ENCODE measurements around the gene SUMF2. TPM values are rescaled to one million over a fixed set of nuclear protein-coding genes. Genes with fewer than 3 reads are reported as not detected.
"Not testable (repeated sequence)": the region's sequence is repeated elsewhere in the genome, so short reads cannot be mapped to it uniquely, and the experiment has no call there.

SUMF2 gene
- 100 to 1,000 TPM in 1 of 2 donors, 10 to 100 TPM in 1; 90.7 to 103 TPM for total RNA-seq

DNA sequence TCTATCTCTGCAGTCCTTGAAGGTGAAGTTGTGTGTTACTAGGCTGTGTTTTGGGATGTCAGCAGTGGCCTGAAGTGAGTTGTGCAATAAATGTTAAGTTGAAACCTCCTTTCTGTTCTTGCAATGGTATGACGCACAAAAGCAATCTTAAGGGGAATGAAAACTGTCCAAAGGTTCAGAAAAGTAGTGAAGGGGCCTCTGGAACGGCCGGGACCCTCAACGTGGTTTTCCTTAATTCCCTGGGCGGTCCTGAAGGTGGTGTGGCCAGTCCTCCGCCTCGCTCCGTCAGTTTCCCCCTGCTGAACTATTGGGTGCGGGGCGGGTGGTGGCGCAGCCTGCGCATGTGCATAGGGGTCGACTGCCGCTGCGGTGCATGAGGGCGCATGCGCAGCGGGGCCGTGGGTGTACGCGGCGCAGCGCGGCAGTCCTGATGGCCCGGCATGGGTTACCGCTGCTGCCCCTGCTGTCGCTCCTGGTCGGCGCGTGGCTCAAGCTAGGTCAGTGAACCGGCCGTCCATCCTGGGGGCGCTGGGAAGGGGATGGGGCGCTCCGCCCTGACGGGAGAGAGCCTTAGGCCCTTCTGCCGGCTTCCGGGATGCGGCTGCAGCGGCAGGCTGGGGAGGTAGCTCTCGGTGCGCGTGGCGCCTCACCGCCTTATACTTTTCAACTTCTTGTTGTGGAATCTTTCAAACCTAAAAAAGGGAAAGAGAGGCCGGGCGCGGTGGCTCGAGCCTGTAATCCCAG lies at the start of gene SUMF2:
Gene SUMF2 (plus strand): TSS at position 405 of the 744 bp plus-strand sequence. CDS start 26 bp downstream, at position 431.
- H3K9ac ChIP-seq (ENCODE audit: low read depth in 2 of 2, low read length in 2 of 2): peak within 1 kb of the TSS; percentile 86 to 90
- no peaks in the 10 kb centered on the region for H3K9me3 ChIP-seq
- H3K36me3 ChIP-seq: peaks cover 4% of the 10 kb centered on the region
- intact Hi-C loops (cut with DNase I): no loop called here
- H3K27ac ChIP-seq: peak within 1 kb of the TSS; percentile 89
- TF ChIP-seq, protein P1, sequence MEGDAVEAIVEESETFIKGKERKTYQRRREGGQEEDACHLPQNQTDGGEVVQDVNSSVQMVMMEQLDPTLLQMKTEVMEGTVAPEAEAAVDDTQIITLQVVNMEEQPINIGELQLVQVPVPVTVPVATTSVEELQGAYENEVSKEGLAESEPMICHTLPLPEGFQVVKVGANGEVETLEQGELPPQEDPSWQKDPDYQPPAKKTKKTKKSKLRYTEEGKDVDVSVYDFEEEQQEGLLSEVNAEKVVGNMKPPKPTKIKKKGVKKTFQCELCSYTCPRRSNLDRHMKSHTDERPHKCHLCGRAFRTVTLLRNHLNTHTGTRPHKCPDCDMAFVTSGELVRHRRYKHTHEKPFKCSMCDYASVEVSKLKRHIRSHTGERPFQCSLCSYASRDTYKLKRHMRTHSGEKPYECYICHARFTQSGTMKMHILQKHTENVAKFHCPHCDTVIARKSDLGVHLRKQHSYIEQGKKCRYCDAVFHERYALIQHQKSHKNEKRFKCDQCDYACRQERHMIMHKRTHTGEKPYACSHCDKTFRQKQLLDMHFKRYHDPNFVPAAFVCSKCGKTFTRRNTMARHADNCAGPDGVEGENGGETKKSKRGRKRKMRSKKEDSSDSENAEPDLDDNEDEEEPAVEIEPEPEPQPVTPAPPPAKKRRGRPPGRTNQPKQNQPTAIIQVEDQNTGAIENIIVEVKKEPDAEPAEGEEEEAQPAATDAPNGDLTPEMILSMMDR (IDR thresholded peaks at IDR 0.05): no peak
- peak; percentile 93 for DNase-seq
- H3K4me1 ChIP-seq: no peaks in the 10 kb centered on the region
- no peaks in the 10 kb centered on the region for H3K27me3 ChIP-seq
- peak within 1 kb of the TSS; percentile 57 for H3K4me3 ChIP-seq

DNA sequence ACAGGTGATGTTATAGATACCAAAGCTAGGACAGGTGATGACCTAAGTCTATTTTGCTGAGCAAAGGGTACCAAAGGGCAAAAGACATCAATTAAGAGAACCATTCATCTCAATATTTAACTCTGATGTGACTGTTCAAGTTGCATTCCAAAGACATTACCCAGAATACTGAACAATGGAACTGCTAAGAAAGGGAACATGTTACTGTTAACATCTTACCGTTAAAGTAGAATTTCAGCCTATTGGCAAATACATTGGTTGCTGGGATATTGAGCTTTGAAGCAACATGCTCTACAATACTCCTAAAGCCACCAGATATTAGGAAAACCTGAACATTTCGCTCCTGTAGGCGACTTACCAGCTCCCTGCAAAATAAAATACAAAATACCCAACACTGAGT lies 47.1 kb upstream of the SUMF2 start:
- intact Hi-C loops (cut with DNase I); H3K9ac ChIP-seq (ENCODE audit: low read depth in 2 of 2, low read length in 2 of 2); H3K27me3 ChIP-seq; H3K4me3 ChIP-seq; H3K36me3 ChIP-seq; H3K27ac ChIP-seq; DNase-seq; H3K9me3 ChIP-seq; H3K4me1 ChIP-seq: not testable (repeated sequence)

DNA sequence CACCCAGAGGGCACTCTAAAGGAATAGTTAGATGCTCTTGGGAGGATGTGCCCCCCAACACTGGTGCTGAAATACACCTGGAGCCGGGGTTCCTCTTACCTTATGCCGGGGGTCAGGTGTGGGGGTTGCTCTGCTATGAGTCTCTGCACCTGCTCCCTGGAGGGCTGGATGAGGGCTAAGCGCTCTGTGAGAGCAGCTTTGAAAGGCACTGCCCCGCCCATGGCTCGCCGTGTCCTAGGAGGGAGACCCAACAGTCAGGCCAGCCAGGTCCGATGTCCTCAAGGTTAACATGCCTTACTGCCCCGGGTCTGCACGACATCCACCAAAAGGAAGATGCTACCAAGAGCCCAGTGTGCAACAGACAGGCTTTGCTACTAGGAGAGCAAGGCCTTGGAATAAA lies 44.6 kb upstream of the SUMF2 start:
- Histone ChIP-seq H3K36me3 (no peaks in the 10 kb centered on the region), H3K4me3 (no peak overlapping the region), H3K4me1 (no peaks in the 10 kb centered on the region), H3K27ac (no peak overlapping the region), H3K27me3 (no peaks in the 10 kb centered on the region), H3K9ac (ENCODE audit: low read depth in 2 of 2, low read length in 2 of 2) (no peak overlapping the region), H3K9me3 (no peaks in the 10 kb centered on the region)
- peak; percentile 20 for DNase-seq
- intact Hi-C loops (cut with DNase I): no loop called here
- TF ChIP-seq, protein P1 (IDR thresholded peaks at IDR 0.05): no peak

DNA sequence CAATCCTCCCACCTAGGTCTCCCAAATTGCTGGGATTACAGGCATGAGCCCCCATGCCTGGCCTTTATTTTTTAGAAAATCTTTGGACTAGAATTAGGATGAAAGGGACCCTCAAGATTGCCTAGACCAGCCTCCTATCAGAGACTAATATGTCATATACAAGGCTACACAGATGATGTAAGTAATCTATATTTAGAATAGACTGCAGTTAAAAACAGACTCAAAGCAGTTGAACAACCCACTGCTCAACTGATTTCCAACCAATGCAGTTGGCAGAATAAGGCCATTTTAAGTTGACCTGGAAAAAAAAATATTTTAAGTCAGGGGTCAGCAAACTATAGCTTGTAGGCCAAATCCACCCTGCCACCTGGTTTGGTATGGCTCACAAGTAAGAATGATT lies 40.6 kb upstream of the SUMF2 start:
- Histone ChIP-seq H3K4me1 (no peaks in the 10 kb centered on the region), H3K27me3 (no peaks in the 10 kb centered on the region), H3K9me3 (no peaks in the 10 kb centered on the region), H3K27ac (no peak overlapping the region), H3K36me3 (no peaks in the 10 kb centered on the region), H3K9ac (ENCODE audit: low read depth in 2 of 2, low read length in 2 of 2) (no peak overlapping the region), H3K4me3 (no peak overlapping the region)
- intact Hi-C loops (cut with DNase I): no loop called here
- DNase-seq: no peak
- TF ChIP-seq, protein P1 (IDR thresholded peaks at IDR 0.05): no peak

DNA sequence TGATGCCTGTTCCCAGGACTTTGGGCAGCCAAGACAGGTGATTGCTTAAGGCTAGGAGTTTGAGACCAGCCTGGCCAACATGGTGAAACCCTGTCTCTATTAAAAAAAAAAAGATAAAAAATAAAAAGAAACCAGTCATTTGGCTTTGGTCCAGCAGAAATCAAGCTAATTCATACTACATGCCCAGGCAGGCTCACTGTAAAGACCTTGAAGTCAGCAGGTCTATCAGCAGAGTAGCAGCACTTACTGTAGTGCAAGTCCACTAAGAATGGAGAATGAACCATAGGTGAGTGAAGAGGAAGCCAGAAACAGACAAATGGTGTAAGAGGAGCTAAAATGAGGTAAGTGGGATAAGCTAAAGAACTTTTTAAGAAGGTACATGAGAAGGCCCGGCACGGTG lies 37.5 kb upstream of the SUMF2 start:
- Histone ChIP-seq H3K9ac (ENCODE audit: low read depth in 2 of 2, low read length in 2 of 2) (no peak overlapping the region), H3K27me3 (no peaks in the 10 kb centered on the region), H3K9me3 (no peaks in the 10 kb centered on the region), H3K36me3 (no peaks in the 10 kb centered on the region), H3K4me1 (no peaks in the 10 kb centered on the region), H3K27ac (no peak overlapping the region), H3K4me3 (no peak overlapping the region)
- no peak for DNase-seq
- TF ChIP-seq, protein P1 (IDR thresholded peaks at IDR 0.05): no peak
- intact Hi-C loops (cut with DNase I): no loop called here

DNA sequence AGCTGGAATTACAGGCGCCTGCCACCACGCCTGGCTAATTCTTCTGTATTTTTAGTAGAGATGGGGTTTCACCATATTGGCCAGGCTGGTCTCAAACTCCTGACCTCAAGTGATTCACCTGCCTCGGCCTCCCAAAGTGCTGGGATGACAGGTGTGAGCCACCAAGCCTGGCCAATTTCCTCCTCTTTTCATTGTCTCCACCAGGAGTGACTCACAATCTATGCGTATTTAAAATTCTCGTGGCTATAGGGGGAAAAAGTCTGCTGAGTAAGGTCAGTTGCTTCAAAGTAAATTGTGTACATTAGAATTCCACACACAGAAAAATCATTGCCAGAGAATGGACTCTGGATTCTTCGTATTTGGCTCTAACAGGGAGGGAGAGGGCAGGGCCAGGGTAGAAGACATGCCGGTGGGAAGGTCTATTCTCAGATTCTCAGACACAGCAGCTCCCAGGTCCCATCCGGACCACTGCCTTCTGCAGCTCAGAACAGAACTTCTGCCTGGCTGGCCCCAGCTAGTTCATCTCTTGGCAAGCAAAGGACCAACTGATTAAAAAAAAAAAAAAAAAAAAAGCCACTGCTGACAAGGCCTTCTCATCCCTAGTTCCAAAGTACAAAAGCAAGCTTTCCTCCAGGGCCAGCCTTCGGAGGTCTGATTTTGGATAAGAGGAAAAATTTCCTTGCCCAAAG lies 35.0 kb upstream of the SUMF2 start:
- intact Hi-C loops (cut with DNase I): no loop called here
- no peak overlapping the region for H3K9ac ChIP-seq (ENCODE audit: low read depth in 2 of 2, low read length in 2 of 2)
- no peaks in the 10 kb centered on the region for H3K9me3 ChIP-seq
- TF ChIP-seq, protein P1 (IDR thresholded peaks at IDR 0.05): no peak
- DNase-seq: no peak
- H3K36me3 ChIP-seq: no peaks in the 10 kb centered on the region
- H3K27ac ChIP-seq: no peak overlapping the region
- no peaks in the 10 kb centered on the region for H3K27me3 ChIP-seq
- no peak overlapping the region for H3K4me3 ChIP-seq
- no peaks in the 10 kb centered on the region for H3K4me1 ChIP-seq

Measured in colonic mucosa (tissue), 4 donors.